MCF 10A (cell line): ENCODE results near the gene TRPM3. TPM values are rescaled to one million over a fixed set of nuclear protein-coding genes. Genes with fewer than 3 reads are reported as not detected.
"Not testable (repeated sequence)": the region's sequence is repeated elsewhere in the genome, so short reads cannot be mapped to it uniquely, and the experiment has no call there.

Source experiments
- BruUV-seq: library from RNA; stranded (reverse); fragments of 400-500 nt; replicated peaks from 2 replicates; lab custom pipeline; 2021; lab: Mats Ljungman, UMichigan
- CTCF ChIA-PET: fragments of 300-600 bp; sonication (Branson Sonifier 250); formaldehyde crosslinking; extraction: SDS; loops from one replicate; lab custom pipeline; 2021; ENCODE audit warnings: antibody characterized with exemption, inconsistent platforms; lab: Yijun Ruan, JAX
- POLR2A ChIA-PET: fragments of 300-600, 350-650 bp; sonication (Branson Sonifier 250); formaldehyde crosslinking; extraction: SDS; loops from one replicate; lab custom pipeline; 2020; ENCODE audit warnings: antibody characterized with exemption, inconsistent platforms; lab: Yijun Ruan, JAX
- DNase-seq: peaks from one replicate; pipeline ENCODE4 v3.0.0-alpha.2; 2018; ENCODE audit not compliant: unreplicated experiment
- H3K27ac Mint-ChIP-seq: one replicate; pipeline ENCODE4 v1.8.0; 2022; ENCODE audit warnings: mild to moderate bottlenecking, low read depth, mixed read lengths; ENCODE audit not compliant: unreplicated experiment
- H3K27me3 Mint-ChIP-seq: one replicate; pipeline ENCODE4 v1.8.0; 2022; ENCODE audit warnings: mixed read lengths; ENCODE audit not compliant: insufficient read depth, unreplicated experiment
- H3K36me3 Mint-ChIP-seq: one replicate; pipeline ENCODE4 v1.8.0; 2022; ENCODE audit warnings: mild to moderate bottlenecking, moderate library complexity, mixed read lengths; ENCODE audit not compliant: insufficient read depth, unreplicated experiment
- H3K4me1 Mint-ChIP-seq: one replicate; pipeline ENCODE4 v1.8.0; 2022; ENCODE audit warnings: mixed read lengths; ENCODE audit not compliant: insufficient read depth, unreplicated experiment
- H3K4me3 Mint-ChIP-seq: one replicate; pipeline ENCODE4 v1.8.0; 2022; ENCODE audit warnings: mild to moderate bottlenecking, moderate library complexity, mixed read lengths; ENCODE audit not compliant: unreplicated experiment
- H3K9me3 Mint-ChIP-seq: one replicate; pipeline ENCODE4 v1.8.0; 2022; ENCODE audit warnings: mixed read lengths; ENCODE audit not compliant: unreplicated experiment
- intact Hi-C: fragments of 100-400 bp; cut with micrococcal nuclease; formaldehyde crosslinking; loops from 2 replicates; pipeline ENCODE4 v1.14.1; 2022
- total RNA-seq: library from RNA; stranded (reverse); gene quantifications from 2 replicates; pipeline ENCODE4 v1.2.3, GENCODE V29; 2022
- TF ChIP-seq, protein P1 (sequence below): fragments of 200-600 bp; IDR thresholded peaks from one replicate; pipeline ENCODE4 v1.8.0; 2022; ENCODE audit warnings: antibody characterized with exemption, mild to moderate bottlenecking; ENCODE audit not compliant: unreplicated experiment

Gene TRPM3
- total RNA-seq, 1 experiment from 2014 or later, result 0.44 TPM

- intact Hi-C loops, result no loop called here
- Mint-ChIP-seq H3K36me3 (no peaks in the 10 kb centered on the region), H3K4me3 (no peak overlapping the region), H3K4me1 (no peaks in the 10 kb centered on the region), H3K27ac (no peak overlapping the region), H3K9me3 (peaks cover 5% of the 10 kb centered on the region), H3K27me3 (no peaks in the 10 kb centered on the region)
- POLR2A ChIA-PET, result no interaction called here
- TF ChIP-seq, protein P1, sequence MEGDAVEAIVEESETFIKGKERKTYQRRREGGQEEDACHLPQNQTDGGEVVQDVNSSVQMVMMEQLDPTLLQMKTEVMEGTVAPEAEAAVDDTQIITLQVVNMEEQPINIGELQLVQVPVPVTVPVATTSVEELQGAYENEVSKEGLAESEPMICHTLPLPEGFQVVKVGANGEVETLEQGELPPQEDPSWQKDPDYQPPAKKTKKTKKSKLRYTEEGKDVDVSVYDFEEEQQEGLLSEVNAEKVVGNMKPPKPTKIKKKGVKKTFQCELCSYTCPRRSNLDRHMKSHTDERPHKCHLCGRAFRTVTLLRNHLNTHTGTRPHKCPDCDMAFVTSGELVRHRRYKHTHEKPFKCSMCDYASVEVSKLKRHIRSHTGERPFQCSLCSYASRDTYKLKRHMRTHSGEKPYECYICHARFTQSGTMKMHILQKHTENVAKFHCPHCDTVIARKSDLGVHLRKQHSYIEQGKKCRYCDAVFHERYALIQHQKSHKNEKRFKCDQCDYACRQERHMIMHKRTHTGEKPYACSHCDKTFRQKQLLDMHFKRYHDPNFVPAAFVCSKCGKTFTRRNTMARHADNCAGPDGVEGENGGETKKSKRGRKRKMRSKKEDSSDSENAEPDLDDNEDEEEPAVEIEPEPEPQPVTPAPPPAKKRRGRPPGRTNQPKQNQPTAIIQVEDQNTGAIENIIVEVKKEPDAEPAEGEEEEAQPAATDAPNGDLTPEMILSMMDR, result no peak
- no TSS peak for BruUV-seq
- CTCF ChIA-PET, result no interaction called here
- no peak for DNase-seq
These were observed 143.3 kb downstream of the TRPM3 start for GRCh38 chr9:70978085-70978484.

- BruUV-seq, result no TSS peak
- DNase-seq, result no peak
- CTCF ChIA-PET, result interaction anchor here (1.1 kb wide), 1 partner anchor 16 kb away, joined by 3 read pairs; no protein-coding TSS in a partner anchor
- H3K27me3 Mint-ChIP-seq, result no peaks in the 10 kb centered on the region
- no peaks in the 10 kb centered on the region for H3K36me3 Mint-ChIP-seq
- intact Hi-C loops, result no loop called here
- TF ChIP-seq, protein P1, result no peak
- H3K9me3 Mint-ChIP-seq, result no peaks in the 10 kb centered on the region
- POLR2A ChIA-PET, result no interaction called here
- no peak overlapping the region for H3K4me3 Mint-ChIP-seq
- no peak overlapping the region for H3K27ac Mint-ChIP-seq
- no peaks in the 10 kb centered on the region for H3K4me1 Mint-ChIP-seq
These were observed 145.6 kb downstream of the TRPM3 start for GRCh38 chr9:70975821-70976220.

DNA sequence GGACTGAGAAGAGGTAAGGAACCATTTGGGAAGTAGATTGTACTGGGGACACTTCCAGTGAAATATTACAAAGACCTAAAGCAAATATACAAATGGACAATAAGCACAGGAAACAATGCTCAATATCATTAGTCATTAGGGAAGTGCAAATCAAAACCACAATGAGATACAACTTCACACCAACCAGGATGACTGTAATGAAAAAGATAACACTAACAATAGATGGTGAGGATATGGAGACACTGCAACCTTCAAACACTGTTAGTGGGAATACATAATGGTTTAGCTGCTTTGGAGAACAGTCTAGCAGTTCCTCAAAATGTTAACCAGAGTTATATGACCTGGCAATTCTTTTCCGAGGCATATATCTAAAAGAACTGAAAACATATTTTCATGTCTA is 149.7 kb downstream of the TRPM3 start:
- no peak for DNase-seq
- TF ChIP-seq, protein P1, result no peak
- no peaks in the 10 kb centered on the region for H3K4me1 Mint-ChIP-seq
- intact Hi-C loops, result no loop called here
- no peak overlapping the region for H3K4me3 Mint-ChIP-seq
- no peak overlapping the region for H3K27ac Mint-ChIP-seq
- ChIA-PET CTCF (no interaction called here), POLR2A (interaction anchor here (0.6 kb wide), 1 partner anchor 643 kb away, joined by 3 read pairs; no protein-coding TSS in a partner anchor)
- H3K9me3 Mint-ChIP-seq, result no peaks in the 10 kb centered on the region
- no peaks in the 10 kb centered on the region for H3K36me3 Mint-ChIP-seq
- BruUV-seq, result no TSS peak
- no peaks in the 10 kb centered on the region for H3K27me3 Mint-ChIP-seq

GRCh38 chr9:70966380-70966779 is 155.0 kb downstream of the TRPM3 start:
- CTCF ChIA-PET, result interaction anchor here (1.0 kb wide), 2 partner anchors 35 to 284 kb away, joined by 3 to 4 read pairs; no protein-coding TSS in a partner anchor

More at GRCh38 chr9:70966380-70966779, 155.0 kb downstream of the TRPM3 start:
- DNase-seq, H3K36me3 Mint-ChIP-seq, H3K9me3 Mint-ChIP-seq, BruUV-seq, intact Hi-C loops, H3K4me1 Mint-ChIP-seq, POLR2A ChIA-PET, H3K4me3 Mint-ChIP-seq, H3K27ac Mint-ChIP-seq, H3K27me3 Mint-ChIP-seq: not testable (repeated sequence)
